GM12875 (cell line): ENCODE results near the gene CFAP206.

Experiments used
- H3K4me3 ChIP-seq: one replicate; pipeline ENCODE4 v1.5.1; 2011; ENCODE audit warnings: low read depth, low read length, control low read depth
- CTCF ChIP-seq: IDR thresholded peaks from 2 replicates; pipeline ENCODE4 v1.5.1; 2011; ENCODE audit warnings: low read depth, mild to moderate bottlenecking, control low read depth, inconsistent platforms, low read length, moderate library complexity, borderline replicate concordance; ENCODE audit not compliant: insufficient read depth

Gene CFAP206

GRCh38 chr6:87376643-87377042 is 31.1 kb upstream of the CFAP206 start:
- TF ChIP-seq CTCF: no peak
- no peak overlapping the region for H3K4me3 ChIP-seq

- no peak overlapping the region for H3K4me3 ChIP-seq
- no peak for TF ChIP-seq CTCF
Observed at GRCh38 chr6:87378947-87379346, 28.8 kb upstream of the CFAP206 start.

- no peak for TF ChIP-seq CTCF
- no peak overlapping the region for H3K4me3 ChIP-seq
Observed at GRCh38 chr6:87382861-87383260, 24.9 kb upstream of the CFAP206 start.

GRCh38 chr6:87384038-87384437 is 23.7 kb upstream of the CFAP206 start:
- TF ChIP-seq CTCF: no peak
- no peak overlapping the region for H3K4me3 ChIP-seq

- no peak overlapping the region for H3K4me3 ChIP-seq
- no peak for TF ChIP-seq CTCF
Observed at GRCh38 chr6:87384449-87384848, 23.3 kb upstream of the CFAP206 start.

- no peak overlapping the region for H3K4me3 ChIP-seq
- TF ChIP-seq CTCF: peak; percentile 47; the same call in 1 of the 2 replicates
Observed at GRCh38 chr6:87391334-87391733, 16.4 kb upstream of the CFAP206 start.

GRCh38 chr6:87393026-87393622 is 14.6 kb upstream of the CFAP206 start:
- TF ChIP-seq CTCF: peak; percentile 37; the same call in 1 of the 2 replicates
- no peak overlapping the region for H3K4me3 ChIP-seq
